Transverse colon (tissue), 3 donors: Measurements from ENCODE around the gene UTF1.

ENCODE experiments used
- CTCF ChIP-seq, 5 experiments: fragments of 200-600 bp in 3 of 5; fragments of 450-650 bp in 2 of 5; sonication (generic) in 3 of 5; IDR thresholded peaks; 1 replicate in 2 of 5; 2 replicates in 3 of 5; pipeline ENCODE4 v1.5.1; 2016 to 2017; ENCODE audit warnings: antibody characterized with exemption in 5 of 5, inconsistent platforms in 3 of 5, mild to moderate bottlenecking in 2 of 5, moderate library complexity in 1 of 5
- EP300 ChIP-seq: sonication (generic); formaldehyde crosslinking; IDR thresholded peaks from one replicate; pipeline ENCODE4 v1.6.1; 2017; ENCODE audit warnings: antibody characterized with exemption, low read depth

- TF ChIP-seq CTCF (IDR thresholded peaks at IDR 0.05) (no peak), EP300 (no peak)
These were observed 6.6 kb downstream of the UTF1 start for GRCh38 chr10:133236401-133237240.
